ENCODE measurements around the gene MS4A4A. TPM values are rescaled to one million over a fixed set of nuclear protein-coding genes. Genes with fewer than 3 reads are reported as not detected.
A peak's percentile ranks its signal among the peaks of the same experiment; 100 is the strongest.

Gene MS4A4A
- total and polyA plus RNA-seq, 9 of the 15 experiments (the other 6 are each of a cell fraction or from before 2014, with no cell fraction given) = 0.77 to 41.4 (median 10.1) TPM

GRCh38 chr11:60288531-60288930 lies 8.1 kb downstream of the MS4A4A start:
- no peak; the same call in 2 of the 3 replicates for ATAC-seq
- CTCF ChIA-PET (ENCODE audit: low intra/inter-chr PET ratio) = no interaction called here
- Histone ChIP-seq H4K20me1 (replicated peaks; ENCODE audit: control insufficient read depth, insufficient read depth, low read length) (no peaks in the 10 kb centered on the region), H3K9me1 (ENCODE audit: control insufficient read depth, insufficient read depth, low read length) (no peaks in the 10 kb centered on the region), H3K36me3 (ENCODE audit: control insufficient read depth, insufficient read depth, low read length) (no peaks in the 10 kb centered on the region), H2AFZ (ENCODE audit: low read depth, low read length) (no peak overlapping the region), H3K9me3 (replicated peaks; ENCODE audit: control insufficient read depth, insufficient read depth, low read depth, low read length) (no peaks in the 10 kb centered on the region), H3K4me3 (no peak overlapping the region), H3K9ac (ENCODE audit: insufficient read depth in 1 of 2, low read depth in 2 of 2, low read length in 2 of 2) (no peak overlapping the region), H3K4me2 (ENCODE audit: insufficient read depth, low read length) (no peak overlapping the region), H3K4me1 (replicated peaks in 1 of 2; ENCODE audit: control insufficient read depth in 2 of 2, insufficient read depth in 2 of 2, low read length in 2 of 2) (no peaks in the 10 kb centered on the region), H3K79me2 (ENCODE audit: control insufficient read depth, insufficient read depth, low read length) (no peaks in the 10 kb centered on the region), H3K27ac (ENCODE audit: extremely low read depth, low read depth, low read length) (no peak overlapping the region), H3K27me3 (ENCODE audit: control insufficient read depth in 2 of 2, insufficient read depth in 2 of 2, low read length in 2 of 2) (no peaks in the 10 kb centered on the region)
- BruUV-seq (replicated peaks) = no TSS peak
- TF ChIP-seq CCAR2 (IDR thresholded peaks at IDR 0.05; ENCODE audit: low read depth, low read length) (no peak), ESRRA (IDR thresholded peaks at IDR 0.05; ENCODE audit: borderline replicate concordance, low read depth) (no peak), KDM1A (IDR thresholded peaks at IDR 0.05) (no peak)
- in situ Hi-C loops (cut with MboI) = no loop called here
- intact Hi-C loops (cut with micrococcal nuclease) = no loop called here
- 9% methylated on average over 1 of the region's 1 CpG for WGBS (ENCODE audit: insufficient coverage, low coverage, missing lambda C conversion rate)
- POLR2A ChIA-PET = no interaction called here
- DNase-seq (ENCODE audit: extremely low read depth in 1 of 4, low spot score in 3 of 4) = no peak
- no peak for FAIRE-seq

DNA sequence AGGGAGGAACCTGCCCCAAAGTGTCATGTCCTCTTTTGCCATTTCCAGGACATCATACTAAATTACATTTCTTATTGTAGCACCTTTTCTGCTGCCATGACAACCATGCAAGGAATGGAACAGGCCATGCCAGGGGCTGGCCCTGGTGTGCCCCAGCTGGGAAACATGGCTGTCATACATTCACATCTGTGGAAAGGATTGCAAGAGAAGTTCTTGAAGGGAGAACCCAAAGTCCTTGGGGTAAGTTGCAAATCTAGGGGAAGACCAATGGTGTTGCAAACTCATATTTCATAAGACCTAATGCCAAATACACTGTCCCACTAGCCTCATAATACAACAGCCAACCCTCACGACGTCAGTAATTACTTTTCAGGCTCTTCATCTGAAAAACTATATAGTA lies 11.7 kb downstream of the MS4A4A start:
- DNase-seq (ENCODE audit: extremely low read depth in 1 of 4, low spot score in 3 of 4) = no peak
- no peak overlapping the region for H3K9ac ChIP-seq (ENCODE audit: insufficient read depth in 1 of 2, low read depth in 2 of 2, low read length in 2 of 2)
- no peak overlapping the region for H3K4me2 ChIP-seq (ENCODE audit: insufficient read depth, low read length)
- H3K27ac ChIP-seq (ENCODE audit: extremely low read depth, low read depth, low read length) = no peak overlapping the region
- no peaks in the 10 kb centered on the region for H3K27me3 ChIP-seq (ENCODE audit: control insufficient read depth in 2 of 2, insufficient read depth in 2 of 2, low read length in 2 of 2)
- H3K36me3 ChIP-seq (ENCODE audit: control insufficient read depth, insufficient read depth, low read length) = no peaks in the 10 kb centered on the region
- H3K9me1 ChIP-seq (ENCODE audit: control insufficient read depth, insufficient read depth, low read length) = no peaks in the 10 kb centered on the region
- TF ChIP-seq RFX1 (IDR thresholded peaks at IDR 0.05) (peak; percentile 19; the same call in 1 of the 2 replicates), TEAD2 (tag; IDR thresholded peaks at IDR 0.05) (no peak)
- H3K4me1 ChIP-seq (replicated peaks in 1 of 2; ENCODE audit: control insufficient read depth in 2 of 2, insufficient read depth in 2 of 2, low read length in 2 of 2) = no peaks in the 10 kb centered on the region
- FAIRE-seq = no peak
- in situ Hi-C loops (cut with MboI) = no loop called here
- no peak overlapping the region for H2AFZ ChIP-seq (ENCODE audit: low read depth, low read length)
- no peaks in the 10 kb centered on the region for H3K9me3 ChIP-seq (replicated peaks; ENCODE audit: control insufficient read depth, insufficient read depth, low read depth, low read length)
- no peaks in the 10 kb centered on the region for H4K20me1 ChIP-seq (replicated peaks; ENCODE audit: control insufficient read depth, insufficient read depth, low read length)
- intact Hi-C loops (cut with micrococcal nuclease) = no loop called here
- ChIA-PET CTCF (ENCODE audit: low intra/inter-chr PET ratio) (no interaction called here), POLR2A (no interaction called here)
- no peak for ATAC-seq
- H3K4me3 ChIP-seq = no peak overlapping the region
- WGBS (ENCODE audit: insufficient coverage, low coverage, missing lambda C conversion rate) = 3% methylated on average over 2 of the region's 2 CpGs
- no TSS peak for BruUV-seq (replicated peaks)
- H3K79me2 ChIP-seq (ENCODE audit: control insufficient read depth, insufficient read depth, low read length) = no peaks in the 10 kb centered on the region
